Neural crest cell (in vitro differentiated cells): Measurements from ENCODE around the gene ACKR3. TPM values are rescaled to one million over a fixed set of nuclear protein-coding genes. Genes with fewer than 3 reads are reported as not detected.

Experiments
- DNase-seq: peaks from one replicate; pipeline ENCODE4 v3.0.0; 2021; ENCODE audit warnings: low read depth, mixed read lengths, low spot score
- H3K27ac Mint-ChIP-seq: one replicate; pipeline ENCODE4 v1.8.0; 2021; ENCODE audit warnings: mild to moderate bottlenecking, mixed read lengths; ENCODE audit not compliant: unreplicated experiment
- H3K27me3 Mint-ChIP-seq: 2 replicates; pipeline ENCODE4 v1.8.0; 2021; ENCODE audit warnings: low read depth, mild to moderate bottlenecking, mixed read lengths
- H3K36me3 Mint-ChIP-seq: 2 replicates; pipeline ENCODE4 v1.8.0; 2021; ENCODE audit warnings: low read depth, mild to moderate bottlenecking, mixed read lengths
- H3K4me1 Mint-ChIP-seq: 2 replicates; pipeline ENCODE4 v1.8.0; 2021; ENCODE audit warnings: mixed read lengths
- H3K4me3 Mint-ChIP-seq: one replicate; pipeline ENCODE4 v1.8.0; 2021; ENCODE audit warnings: mild to moderate bottlenecking, mixed read lengths
- H3K9me3 Mint-ChIP-seq: 2 replicates; pipeline ENCODE4 v1.8.0; 2021; ENCODE audit warnings: mixed read lengths
- total RNA-seq: library from RNA; stranded (reverse); gene quantifications from 2 replicates; pipeline ENCODE4 v1.2.1, GENCODE V29; 2021
- TF ChIP-seq, protein P1 (sequence below): fragments of 200-600 bp; sonication (generic); conservative IDR thresholded peaks from 2 replicates; pipeline ENCODE4 v1.5.0; 2021; ENCODE audit warnings: antibody characterized with exemption, mild to moderate bottlenecking

ACKR3 gene
- total RNA-seq, 1 donor from 2014 or later = 24.5 TPM

DNA sequence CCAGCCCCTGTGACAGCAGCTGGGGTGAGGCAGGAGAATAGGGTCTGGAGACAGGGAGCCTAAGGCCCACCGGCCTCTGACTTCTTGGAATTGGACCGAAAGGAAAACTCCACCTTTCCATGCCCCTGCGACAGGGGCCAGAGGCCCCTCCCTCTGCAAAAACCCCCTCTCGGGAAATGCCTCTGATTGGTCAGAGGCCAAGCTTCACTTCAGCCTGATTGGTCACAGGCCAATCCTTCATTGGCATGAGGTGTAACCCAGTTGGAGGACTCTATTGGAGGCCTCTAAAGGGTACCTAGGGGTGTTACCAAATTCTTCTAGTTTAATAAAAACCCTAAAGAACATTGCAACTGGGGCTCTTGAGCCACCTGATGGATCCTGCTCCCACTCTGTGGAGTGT is 5.7 kb upstream of the ACKR3 start:
- no peaks in the 10 kb centered on the region for H3K9me3 Mint-ChIP-seq
- H3K36me3 Mint-ChIP-seq = no peaks in the 10 kb centered on the region
- peaks cover 33% of the 10 kb centered on the region for H3K27me3 Mint-ChIP-seq
- TF ChIP-seq, protein P1, sequence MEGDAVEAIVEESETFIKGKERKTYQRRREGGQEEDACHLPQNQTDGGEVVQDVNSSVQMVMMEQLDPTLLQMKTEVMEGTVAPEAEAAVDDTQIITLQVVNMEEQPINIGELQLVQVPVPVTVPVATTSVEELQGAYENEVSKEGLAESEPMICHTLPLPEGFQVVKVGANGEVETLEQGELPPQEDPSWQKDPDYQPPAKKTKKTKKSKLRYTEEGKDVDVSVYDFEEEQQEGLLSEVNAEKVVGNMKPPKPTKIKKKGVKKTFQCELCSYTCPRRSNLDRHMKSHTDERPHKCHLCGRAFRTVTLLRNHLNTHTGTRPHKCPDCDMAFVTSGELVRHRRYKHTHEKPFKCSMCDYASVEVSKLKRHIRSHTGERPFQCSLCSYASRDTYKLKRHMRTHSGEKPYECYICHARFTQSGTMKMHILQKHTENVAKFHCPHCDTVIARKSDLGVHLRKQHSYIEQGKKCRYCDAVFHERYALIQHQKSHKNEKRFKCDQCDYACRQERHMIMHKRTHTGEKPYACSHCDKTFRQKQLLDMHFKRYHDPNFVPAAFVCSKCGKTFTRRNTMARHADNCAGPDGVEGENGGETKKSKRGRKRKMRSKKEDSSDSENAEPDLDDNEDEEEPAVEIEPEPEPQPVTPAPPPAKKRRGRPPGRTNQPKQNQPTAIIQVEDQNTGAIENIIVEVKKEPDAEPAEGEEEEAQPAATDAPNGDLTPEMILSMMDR = no peak
- no peak for DNase-seq
- no peak overlapping the region for H3K27ac Mint-ChIP-seq
- no peak overlapping the region for H3K4me3 Mint-ChIP-seq
- peaks cover 42% of the 10 kb centered on the region for H3K4me1 Mint-ChIP-seq

DNA sequence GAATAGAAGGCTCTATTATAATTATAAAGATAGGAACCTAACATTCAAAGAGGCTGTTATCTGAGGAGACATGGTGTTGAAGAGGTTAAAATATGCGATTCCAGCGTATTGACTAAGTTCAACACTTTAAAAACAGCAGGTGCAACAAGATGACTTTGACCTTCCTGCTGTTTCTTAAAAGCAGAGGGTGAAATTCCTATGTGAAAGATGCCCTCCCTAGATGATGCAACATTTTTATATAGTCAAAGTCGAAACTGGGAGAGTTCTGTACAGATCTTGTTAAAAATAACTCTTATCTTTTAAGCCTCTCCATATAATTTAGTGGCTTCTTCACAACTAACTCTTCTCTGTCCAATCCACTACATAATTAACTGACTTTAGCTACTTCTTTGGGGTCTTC is 4.4 kb upstream of the ACKR3 start:
- Mint-ChIP-seq H3K27ac (no peak overlapping the region), H3K36me3 (no peaks in the 10 kb centered on the region), H3K4me3 (no peak overlapping the region), H3K27me3 (peaks cover 35% of the 10 kb centered on the region), H3K9me3 (no peaks in the 10 kb centered on the region), H3K4me1 (peaks cover 41% of the 10 kb centered on the region)
- TF ChIP-seq, protein P1 = no peak
- no peak for DNase-seq

DNA sequence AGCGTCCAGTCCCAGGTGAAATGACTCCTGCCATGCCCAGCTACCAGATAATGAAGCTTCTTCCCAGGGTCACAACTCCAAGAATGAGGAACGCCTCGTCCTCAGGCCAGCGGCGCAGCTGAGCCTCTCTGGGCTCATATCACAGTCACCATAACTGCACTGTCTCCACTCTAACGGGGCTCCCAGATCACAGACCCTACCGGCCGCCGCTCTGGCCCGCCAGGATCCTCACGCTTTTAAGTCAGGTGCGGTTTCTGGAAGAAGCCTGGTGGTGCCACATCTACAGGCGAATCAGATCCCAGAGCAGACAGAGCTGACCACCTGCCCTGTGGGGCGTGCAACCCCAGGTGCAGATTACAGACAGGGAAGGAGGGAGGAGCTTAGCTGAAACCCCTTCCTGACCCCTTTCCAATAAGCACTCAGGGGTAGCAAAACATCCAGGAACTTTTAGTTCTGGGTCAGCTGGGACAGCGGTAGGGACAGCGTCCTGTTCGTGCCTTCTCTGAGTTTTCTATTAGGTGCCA is 3.7 kb upstream of the ACKR3 start:
- Mint-ChIP-seq H3K36me3 (no peaks in the 10 kb centered on the region), H3K27ac (no peak overlapping the region), H3K4me1 (peaks cover 43% of the 10 kb centered on the region), H3K4me3 (no peak overlapping the region), H3K27me3 (peaks cover 35% of the 10 kb centered on the region), H3K9me3 (no peaks in the 10 kb centered on the region)
- no peak for DNase-seq
- TF ChIP-seq, protein P1 = no peak

DNA sequence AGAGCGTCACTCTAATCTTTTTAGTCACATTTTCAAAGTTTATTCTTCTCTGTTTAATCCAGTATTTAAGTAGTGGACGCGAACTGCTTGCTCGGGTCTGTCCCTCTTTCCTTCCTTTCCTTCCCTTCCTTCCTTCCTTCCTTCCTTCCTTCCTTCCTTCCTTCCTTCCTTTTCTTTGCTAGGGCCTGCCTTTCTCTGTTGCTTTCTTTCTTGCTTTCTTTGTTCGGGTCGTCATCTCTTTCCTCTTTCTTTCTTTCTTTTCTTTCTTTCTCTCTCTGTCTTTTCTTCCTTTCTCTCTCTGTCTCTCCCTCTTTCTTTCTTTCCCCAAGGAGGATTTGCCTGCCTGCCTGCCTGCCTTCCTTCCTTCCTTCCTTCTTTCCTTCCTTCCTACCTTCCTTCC is 3.0 kb upstream of the ACKR3 start:
- Mint-ChIP-seq H3K4me1 (peaks cover 49% of the 10 kb centered on the region), H3K27me3 (peaks cover 35% of the 10 kb centered on the region)

DNA sequence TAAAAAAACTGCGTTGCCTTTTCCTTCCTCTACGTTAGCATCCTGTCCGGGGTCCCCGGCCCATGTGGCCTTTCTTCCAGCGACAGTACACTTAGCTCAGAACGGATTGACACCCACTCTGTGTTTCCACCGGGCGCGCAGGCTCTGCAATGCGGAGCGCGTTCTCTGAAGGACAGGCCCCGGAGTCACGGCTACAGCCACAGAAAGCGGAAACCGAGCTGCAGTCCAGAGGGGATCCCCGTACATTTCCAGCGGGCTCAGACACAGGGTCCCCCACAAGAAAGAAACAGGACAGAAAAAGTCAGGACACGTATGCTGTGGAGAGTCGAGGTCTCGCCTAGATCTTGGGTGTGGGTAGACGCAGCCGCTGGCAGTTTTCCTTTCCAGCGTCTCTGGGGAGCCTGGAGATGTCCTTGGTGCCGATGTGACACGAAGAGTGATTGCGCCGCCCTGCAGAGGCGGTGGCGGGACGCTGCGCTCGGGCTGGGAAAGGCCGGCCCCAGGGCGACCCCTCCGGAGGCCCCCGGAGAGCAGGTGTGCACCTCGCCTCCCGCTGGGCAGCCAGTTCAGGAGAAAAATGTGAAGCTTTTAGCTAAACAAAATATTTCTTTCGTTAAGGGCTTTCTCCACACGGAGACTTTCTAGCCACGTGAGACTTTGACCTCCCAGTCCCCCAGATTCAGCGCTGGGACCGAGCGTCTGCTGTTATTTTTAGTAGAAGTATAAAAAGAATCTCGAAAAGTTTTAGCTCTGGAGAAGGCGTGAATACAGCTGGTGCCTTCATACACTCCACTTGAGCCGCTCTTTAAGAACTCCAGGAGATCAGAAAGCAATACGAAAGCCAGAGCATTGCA is 1.3 kb upstream of the ACKR3 start:
- TF ChIP-seq, protein P1 = peak; percentile 11
- DNase-seq = peak; percentile 34
- H3K4me1 Mint-ChIP-seq = peaks cover 66% of the 10 kb centered on the region
- peaks cover 38% of the 10 kb centered on the region for H3K27me3 Mint-ChIP-seq
- no peaks in the 10 kb centered on the region for H3K9me3 Mint-ChIP-seq
- no peak overlapping the region for H3K27ac Mint-ChIP-seq
- peak overlapping the region; percentile 76 for H3K4me3 Mint-ChIP-seq
- H3K36me3 Mint-ChIP-seq = peaks cover 3% of the 10 kb centered on the region

More for the DNA sequence above, 3.0 kb upstream of the ACKR3 start:
- Mint-ChIP-seq H3K4me3 (peak overlapping the region; percentile 52), H3K27ac (no peak overlapping the region), H3K9me3 (no peaks in the 10 kb centered on the region), H3K36me3 (no peaks in the 10 kb centered on the region)
- DNase-seq = no peak
- TF ChIP-seq, protein P1 = no peak
